ENCODE measurements around the gene TECTA. TPM values are rescaled to one million over a fixed set of nuclear protein-coding genes. Genes with fewer than 3 reads are reported as not detected.

Gene TECTA
- polyA plus RNA-seq, 1 of the 3 experiments (the other 2 are of a cell fraction): 0.58 TPM

- no peaks in the 10 kb centered on the region for H3K9me2 ChIP-seq
- H4K20me1 ChIP-seq (ENCODE audit: insufficient read depth): no peaks in the 10 kb centered on the region
- POLR2A ChIA-PET: no interaction called here
- no peaks in the 10 kb centered on the region for H3K79me2 ChIP-seq (ENCODE audit: insufficient read depth)
- no peak overlapping the region for H3K27ac ChIP-seq (ENCODE audit: low read depth in 2 of 2, low read length in 1 of 2)
- no peak for TF ChIP-seq SIN3A (IDR thresholded peaks at IDR 0.05; ENCODE audit: borderline replicate concordance, low read depth, low read length)
- TF ChIP-seq GATA2 (CRISPR knock-in tag; IDR thresholded peaks at IDR 0.05): no peak
- no peak for TF ChIP-seq RCOR1 (IDR thresholded peaks at IDR 0.05; ENCODE audit: low read length)
- no peak for TF ChIP-seq TCF12 (IDR thresholded peaks at IDR 0.05)
- TF ChIP-seq EZH2phosphoT487 (IDR thresholded peaks at IDR 0.05; ENCODE audit: borderline replicate concordance, low read depth): no peak
- no peak for TF ChIP-seq ZBTB33 (IDR thresholded peaks at IDR 0.05; ENCODE audit: borderline replicate concordance, low read depth)
- no peak for TF ChIP-seq RFX5 (IDR thresholded peaks at IDR 0.05; ENCODE audit: low read length)
- TF ChIP-seq FOXJ3 (CRISPR knock-in tag; IDR thresholded peaks at IDR 0.05): no peak
- TF ChIP-seq FOSL2 (IDR thresholded peaks at IDR 0.05; ENCODE audit: borderline replicate concordance, low read depth): no peak
- TF ChIP-seq RAD21 (IDR thresholded peaks at IDR 0.05; ENCODE audit: low read length): no peak
- no peak for TF ChIP-seq JUND (IDR thresholded peaks at IDR 0.05)
- no peak for TF ChIP-seq EP300 (IDR thresholded peaks at IDR 0.05; ENCODE audit: borderline replicate concordance in 1 of 2, low read depth in 1 of 2, low read length in 1 of 2)
- TF ChIP-seq SMC3 (IDR thresholded peaks at IDR 0.05; ENCODE audit: low read depth, low read length): no peak
- TF ChIP-seq POLR2AphosphoS5 (IDR thresholded peaks at IDR 0.05; ENCODE audit: low read depth, low read length): no peak
- no peak for TF ChIP-seq FOXM1 (IDR thresholded peaks at IDR 0.05; ENCODE audit: low read depth)
- TF ChIP-seq, protein P1, sequence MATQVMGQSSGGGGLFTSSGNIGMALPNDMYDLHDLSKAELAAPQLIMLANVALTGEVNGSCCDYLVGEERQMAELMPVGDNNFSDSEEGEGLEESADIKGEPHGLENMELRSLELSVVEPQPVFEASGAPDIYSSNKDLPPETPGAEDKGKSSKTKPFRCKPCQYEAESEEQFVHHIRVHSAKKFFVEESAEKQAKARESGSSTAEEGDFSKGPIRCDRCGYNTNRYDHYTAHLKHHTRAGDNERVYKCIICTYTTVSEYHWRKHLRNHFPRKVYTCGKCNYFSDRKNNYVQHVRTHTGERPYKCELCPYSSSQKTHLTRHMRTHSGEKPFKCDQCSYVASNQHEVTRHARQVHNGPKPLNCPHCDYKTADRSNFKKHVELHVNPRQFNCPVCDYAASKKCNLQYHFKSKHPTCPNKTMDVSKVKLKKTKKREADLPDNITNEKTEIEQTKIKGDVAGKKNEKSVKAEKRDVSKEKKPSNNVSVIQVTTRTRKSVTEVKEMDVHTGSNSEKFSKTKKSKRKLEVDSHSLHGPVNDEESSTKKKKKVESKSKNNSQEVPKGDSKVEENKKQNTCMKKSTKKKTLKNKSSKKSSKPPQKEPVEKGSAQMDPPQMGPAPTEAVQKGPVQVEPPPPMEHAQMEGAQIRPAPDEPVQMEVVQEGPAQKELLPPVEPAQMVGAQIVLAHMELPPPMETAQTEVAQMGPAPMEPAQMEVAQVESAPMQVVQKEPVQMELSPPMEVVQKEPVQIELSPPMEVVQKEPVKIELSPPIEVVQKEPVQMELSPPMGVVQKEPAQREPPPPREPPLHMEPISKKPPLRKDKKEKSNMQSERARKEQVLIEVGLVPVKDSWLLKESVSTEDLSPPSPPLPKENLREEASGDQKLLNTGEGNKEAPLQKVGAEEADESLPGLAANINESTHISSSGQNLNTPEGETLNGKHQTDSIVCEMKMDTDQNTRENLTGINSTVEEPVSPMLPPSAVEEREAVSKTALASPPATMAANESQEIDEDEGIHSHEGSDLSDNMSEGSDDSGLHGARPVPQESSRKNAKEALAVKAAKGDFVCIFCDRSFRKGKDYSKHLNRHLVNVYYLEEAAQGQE (IDR thresholded peaks at IDR 0.05; ENCODE audit: low read depth, low read length): no peak
- TF ChIP-seq, protein P2, sequence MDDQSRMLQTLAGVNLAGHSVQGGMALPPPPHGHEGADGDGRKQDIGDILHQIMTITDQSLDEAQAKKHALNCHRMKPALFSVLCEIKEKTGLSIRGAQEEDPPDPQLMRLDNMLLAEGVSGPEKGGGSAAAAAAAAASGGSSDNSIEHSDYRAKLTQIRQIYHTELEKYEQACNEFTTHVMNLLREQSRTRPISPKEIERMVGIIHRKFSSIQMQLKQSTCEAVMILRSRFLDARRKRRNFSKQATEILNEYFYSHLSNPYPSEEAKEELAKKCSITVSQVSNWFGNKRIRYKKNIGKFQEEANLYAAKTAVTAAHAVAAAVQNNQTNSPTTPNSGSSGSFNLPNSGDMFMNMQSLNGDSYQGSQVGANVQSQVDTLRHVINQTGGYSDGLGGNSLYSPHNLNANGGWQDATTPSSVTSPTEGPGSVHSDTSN (IDR thresholded peaks at IDR 0.05): no peak
- TF ChIP-seq YY1 (IDR thresholded peaks at IDR 0.05; ENCODE audit: low read depth): no peak
- 0 out of 2 replicates have a peak, but pooled peaks cover 3% of the 10 kb centered on the region for H3K9me3 ChIP-seq
- H2AFZ ChIP-seq (ENCODE audit: low read depth): no peak overlapping the region
- H3F3A ChIP-seq (replicated peaks; ENCODE audit: insufficient read depth): no peaks in the 10 kb centered on the region
- no peak for DNase-seq
- H3K4me2 ChIP-seq: no peak overlapping the region
- H3K4me3 ChIP-seq (ENCODE audit: low read depth in 2 of 2, low read length in 1 of 2): no peak overlapping the region
- no peaks in the 10 kb centered on the region for H3K27me3 ChIP-seq (ENCODE audit: insufficient read depth)
- H3K36me3 ChIP-seq (replicated peaks in 1 of 2; ENCODE audit: control insufficient read depth in 1 of 2, insufficient read depth in 2 of 2, low read length in 1 of 2): no peaks in the 10 kb centered on the region
- 20% methylated on average over 1 of the region's 1 CpG for WGBS (ENCODE audit: low lambda C conversion rate)
- H3K4me1 ChIP-seq (ENCODE audit: control insufficient read depth in 1 of 2, insufficient read depth in 2 of 2, low read depth in 1 of 2, low read length in 1 of 2): no peaks in the 10 kb centered on the region
- no peak overlapping the region for H3K9ac ChIP-seq
- CTCF ChIA-PET: interaction anchor here (4.0 kb wide), 1 partner anchor 15 kb away, joined by 13 read pairs; no protein-coding TSS in a partner anchor
Observed at GRCh38 chr11:121179306-121179705, 78.3 kb downstream of the TECTA start.
